H1 (cell line): ENCODE measurements around the gene USF1. TPM values are rescaled to one million over a fixed set of nuclear protein-coding genes. Genes with fewer than 3 reads are reported as not detected.

ENCODE experiments used
- CTCF ChIA-PET: fragments of 300-600 bp; sonication (Branson Sonifier 250); formaldehyde crosslinking; loops from one replicate; lab custom pipeline; 2021; ENCODE audit not compliant: partially characterized antibody; lab: Charles Lee
- POLR2A ChIA-PET: fragments of 300-600 bp; sonication (Branson Sonifier 250); formaldehyde crosslinking; loops from one replicate; lab custom pipeline; 2021; ENCODE audit warnings: inconsistent platforms; ENCODE audit not compliant: partially characterized antibody; lab: Charles Lee
- DNase-seq, 2 experiments: peaks; one replicate each; pipeline versions ENCODE4 v3.0.0 to v3.0.0-alpha.2; 2010 to 2022; ENCODE audit warnings: low spot score in 2 of 2, low read depth in 1 of 2, mixed read lengths in 1 of 2
- FAIRE-seq: peaks from 2 replicates; lab custom pipeline; 2011; peaks lifted over from hg19 to GRCh38; lab: Jason Lieb, UNC
- H2AFZ ChIP-seq: 2 replicates; pipeline ENCODE4 v1.8.1; 2012; ENCODE audit warnings: low read length, inconsistent platforms
- H2AK5ac ChIP-seq: 2 replicates; pipeline ENCODE4 v1.6.1; 2013; ENCODE audit warnings: low read depth, low read length
- H2BK120ac ChIP-seq: replicated peaks from 2 replicates; pipeline ENCODE3; 2013; ENCODE audit warnings: low read depth, low read length, inconsistent platforms
- H2BK12ac ChIP-seq: 2 replicates; pipeline ENCODE4 v1.6.1; 2013; ENCODE audit warnings: low read depth, low read length
- H2BK15ac ChIP-seq: 2 replicates; pipeline ENCODE4 v1.6.1; 2013; ENCODE audit warnings: low read length
- H2BK20ac ChIP-seq: 2 replicates; pipeline ENCODE4 v1.6.1; 2013; ENCODE audit warnings: low read length
- H2BK5ac ChIP-seq: 2 replicates; pipeline ENCODE4 v1.6.1; 2013; ENCODE audit warnings: low read depth, low read length
- H3K14ac ChIP-seq: 2 replicates; pipeline ENCODE4 v1.6.1; 2013; ENCODE audit warnings: inconsistent platforms; ENCODE audit not compliant: insufficient read length
- H3K18ac ChIP-seq: 2 replicates; pipeline ENCODE4 v1.6.1; 2013; ENCODE audit warnings: low read length; ENCODE audit errors: extremely low read depth
- H3K23ac ChIP-seq: 2 replicates; pipeline ENCODE4 v1.6.1; 2013; ENCODE audit warnings: inconsistent platforms; ENCODE audit not compliant: insufficient read length
- H3K23me2 ChIP-seq: 2 replicates; pipeline ENCODE4 v1.6.1; 2013; ENCODE audit warnings: low read depth, low read length
- H3K27ac ChIP-seq: 2 replicates; pipeline ENCODE4 v1.6.1; 2011; ENCODE audit warnings: low read depth, low read length, inconsistent platforms
- H3K27me3 ChIP-seq, 4 experiments: replicated peaks in 1 of 4; 1 replicate in 1 of 4; 2 replicates in 3 of 4; pipeline versions ENCODE4 v1.6.1 to v1.8.1; 2011 to 2013; ENCODE audit warnings: low read length in 3 of 4, mild to moderate bottlenecking in 3 of 4, inconsistent platforms in 2 of 4, mixed read lengths in 2 of 4, moderate library complexity in 1 of 4; ENCODE audit not compliant: control insufficient read depth in 3 of 4, insufficient read depth in 3 of 4; ENCODE audit errors: extremely low read depth in 1 of 4
- H3K36me3 ChIP-seq, 4 experiments: 2 replicates each; pipeline versions ENCODE4 v1.6.1 to v1.8.1; 2011 to 2013; ENCODE audit warnings: mild to moderate bottlenecking in 4 of 4, low read length in 3 of 4, moderate library complexity in 2 of 4, control low read depth in 1 of 4, inconsistent platforms in 1 of 4; ENCODE audit not compliant: insufficient read depth in 4 of 4, control insufficient read depth in 2 of 4
- H3K4ac ChIP-seq: replicated peaks from 2 replicates; pipeline ENCODE3; 2013; ENCODE audit warnings: low read length, low read depth, mixed read lengths, inconsistent platforms; ENCODE audit not compliant: insufficient read length
- H3K4me1 ChIP-seq, 4 experiments: replicated peaks in 1 of 4; 1 replicate in 1 of 4; 2 replicates in 3 of 4; pipeline versions ENCODE4 v1.6.1 to v1.8.1; 2011 to 2013; ENCODE audit warnings: low read length in 3 of 4, inconsistent platforms in 2 of 4, mixed read lengths in 1 of 4; ENCODE audit not compliant: insufficient read depth in 4 of 4, control insufficient read depth in 3 of 4
- H3K4me2 ChIP-seq, 2 experiments: 2 replicates each; pipeline versions ENCODE4 v1.6.1 to v1.8.1; 2011 to 2013; ENCODE audit warnings: low read depth in 2 of 2, low read length in 2 of 2, control low read depth in 1 of 2, inconsistent platforms in 1 of 2, mild to moderate bottlenecking in 1 of 2; ENCODE audit not compliant: insufficient read depth in 1 of 2
- H3K4me3 ChIP-seq, 4 experiments: fragments of 200-600, 300-600 bp in 1 of 4; sonication (generic), shearing (Covaris generic), sonication (Bioruptor Twin) in 1 of 4; 2 replicates each; pipeline versions ENCODE4 v1.5.1 to v1.8.1; 2011 to 2016; ENCODE audit warnings: low read length in 4 of 4, low read depth in 3 of 4, control low read depth in 2 of 4, inconsistent platforms in 2 of 4, mild to moderate bottlenecking in 2 of 4, mixed read lengths in 1 of 4, moderate library complexity in 1 of 4; ENCODE audit not compliant: insufficient read depth in 2 of 4; ENCODE audit errors: extremely low read depth in 1 of 4
- H3K56ac ChIP-seq: replicated peaks from 2 replicates; pipeline ENCODE3; 2013; ENCODE audit warnings: low read depth, mild to moderate bottlenecking, mixed read lengths, low read length, inconsistent platforms; ENCODE audit not compliant: insufficient read length
- H3K79me1 ChIP-seq: 2 replicates; pipeline ENCODE4 v1.6.1; 2013; ENCODE audit warnings: low read depth, low read length, control low read depth
- H3K79me2 ChIP-seq, 2 experiments: 2 replicates each; pipeline versions ENCODE4 v1.6.1 to v1.8.1; 2012 to 2013; ENCODE audit warnings: low read length in 2 of 2, mild to moderate bottlenecking in 2 of 2, inconsistent platforms in 1 of 2; ENCODE audit not compliant: insufficient read depth in 2 of 2, control insufficient read depth in 1 of 2
- H3K9ac ChIP-seq, 4 experiments: replicated peaks in 1 of 4; 1 replicate in 1 of 4; 2 replicates in 3 of 4; pipeline versions ENCODE4 v1.6.1 to v1.8.1; 2011 to 2013; ENCODE audit warnings: low read depth in 3 of 4, low read length in 3 of 4, control low read depth in 2 of 4, mild to moderate bottlenecking in 2 of 4, moderate library complexity in 2 of 4, inconsistent platforms in 1 of 4; ENCODE audit errors: extremely low read depth in 1 of 4
- H3K9me3 ChIP-seq, 2 experiments: 2 replicates each; pipeline versions ENCODE4 v1.6.1 to v1.8.1; 2012 to 2013; ENCODE audit warnings: mild to moderate bottlenecking in 2 of 2, moderate library complexity in 2 of 2, control low read depth in 1 of 2, inconsistent platforms in 1 of 2, low read depth in 1 of 2, low read length in 1 of 2, mixed read lengths in 1 of 2; ENCODE audit not compliant: insufficient read depth in 2 of 2
- H4K20me1 ChIP-seq, 2 experiments: replicated peaks in 1 of 2; 2 replicates each; pipeline versions ENCODE3 to v1.8.1; 2011 to 2013; ENCODE audit warnings: inconsistent platforms in 2 of 2, low read length in 2 of 2, mild to moderate bottlenecking in 1 of 2; ENCODE audit not compliant: insufficient read depth in 2 of 2, control insufficient read depth in 1 of 2
- H4K5ac ChIP-seq: 2 replicates; pipeline ENCODE4 v1.6.1; 2013; ENCODE audit warnings: low read length, low read depth, mixed read lengths, inconsistent platforms; ENCODE audit not compliant: insufficient read length
- H4K8ac ChIP-seq: 2 replicates; pipeline ENCODE4 v1.8.0; 2013; ENCODE audit warnings: mild to moderate bottlenecking, moderate library complexity, low read length, inconsistent platforms; ENCODE audit not compliant: insufficient read depth; ENCODE audit errors: extremely low read depth
- H4K91ac ChIP-seq: replicated peaks from 2 replicates; pipeline ENCODE3; 2013; ENCODE audit warnings: low read length, mixed read lengths, inconsistent platforms; ENCODE audit not compliant: insufficient read length
- CBX5 ChIP-seq: fragments of 300-800, 300-1000 bp; sonication (generic); IDR thresholded peaks from 2 replicates; pipeline ENCODE4 v1.7.1; 2016; ENCODE audit warnings: antibody characterized with exemption, low read length, low read depth
- KDM4A ChIP-seq: IDR thresholded peaks from one replicate; pipeline ENCODE4 v1.7.1; 2012; ENCODE audit warnings: low read depth, mild to moderate bottlenecking, moderate library complexity, low read length, inconsistent platforms; ENCODE audit not compliant: severe bottlenecking
- NANOG ChIP-seq: IDR thresholded peaks from 2 replicates; pipeline ENCODE4 v1.6.1; 2011; ENCODE audit warnings: low read length, low read depth, mild to moderate bottlenecking, inconsistent platforms; ENCODE audit not compliant: insufficient read depth, poor library complexity, severe bottlenecking
- TAF1 ChIP-seq: IDR thresholded peaks from 2 replicates; pipeline ENCODE4 v1.6.1; 2011; ENCODE audit warnings: mild to moderate bottlenecking, low read depth, low read length
- WGBS, 2 experiments: shearing (Covaris generic) in 1 of 2; methylation state at CpG; one replicate each; pipeline versions ENCODE4 v1.1.6 to v1.1.7; 2013 to 2015; ENCODE audit warnings: low lambda C conversion rate in 2 of 2, mixed read lengths in 2 of 2, inconsistent platforms in 1 of 2, low coverage in 1 of 2, missing lambda C conversion rate in 1 of 2; ENCODE audit not compliant: insufficient replicate concordance in 2 of 2, insufficient coverage in 1 of 2, insufficient read length in 1 of 2; ENCODE audit errors: extremely low coverage in 1 of 2, missing lambda C conversion rate in 1 of 2; 5-methylcytosine and 5-hydroxymethylcytosine counted together
- polyA plus RNA-seq, 7 experiments: library from polyadenylated mRNA; depleted of rRNA in 3 of 7; stranded (reverse) in 5 of 7; unstranded in 2 of 7; fragments of >200 nt in 5 of 7; fragments of 200-250 nt in 2 of 7; gene quantifications; 1 replicate in 5 of 7; 2 replicates in 1 of 7; 4 replicates in 1 of 7; pipeline versions ENCODE4 v1.2.1 to v1.2.3, GENCODE V29; 2011 to 2013; ENCODE audit warnings: missing spikeins in 2 of 7, mixed read lengths in 2 of 7
- total RNA-seq: library from RNA; stranded (reverse); fragmentation: NEBNext Ultra II Directional; extraction: Animal tissue kit (Norgen Biotek cat#: 25700); gene quantifications from 2 replicates; pipeline ENCODE4 v1.2.1, GENCODE V29; 2021

USF1 gene
- total and polyA plus RNA-seq, 2 of the 8 experiments (the other 6 are each of a cell fraction or from before 2014, with no cell fraction given) = 45.7 to 68.9 TPM

DNA sequence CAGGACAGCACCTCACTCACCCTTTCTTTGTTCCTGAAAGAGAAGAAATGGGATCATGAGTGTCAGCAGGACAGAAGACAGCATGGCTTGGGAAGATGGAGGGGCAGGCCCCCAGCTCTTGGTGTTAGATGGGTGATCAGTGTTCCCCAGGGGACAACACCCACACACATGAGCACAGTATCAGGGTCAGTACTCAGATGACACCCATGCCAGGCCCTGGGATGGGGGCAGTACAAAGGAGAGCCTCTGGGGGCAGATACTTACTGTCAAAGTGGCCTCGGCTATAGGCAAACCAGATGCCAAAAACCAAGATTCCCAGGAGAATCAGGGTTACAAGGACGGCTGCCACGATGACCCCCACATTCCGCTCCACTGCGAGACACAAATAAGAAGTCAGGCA is 46.4 kb downstream of the USF1 start:
- Histone ChIP-seq H2BK20ac (no peak overlapping the region), H3K79me1 (peaks cover 4% of the 10 kb centered on the region), H3K14ac (no peak overlapping the region), H3K4me2 (no peak overlapping the region), H3K27me3 (no peaks in the 10 kb centered on the region), H2BK120ac (no peak overlapping the region), H3K4me1 (peaks cover 0 to 3% (median 0%) of the 10 kb centered on the region in 4 experiments; a peak in 1 of 7 replicates), H4K5ac (no peak overlapping the region), H4K91ac (no peak overlapping the region), H3K23ac (no peak overlapping the region), H3K79me2 (peaks cover 0 to 25% of the 10 kb centered on the region in 2 experiments; a peak in 3 of 4 replicates), H3K36me3 (peaks cover 33 to 58% (median 38%) of the 10 kb centered on the region in 4 experiments), H2BK5ac (no peak overlapping the region), H2AFZ (no peak overlapping the region), H4K8ac (no peak overlapping the region; the same call in 1 of the 2 replicates), H3K18ac (no peak overlapping the region), H3K56ac (no peak overlapping the region), H3K4ac (no peak overlapping the region), H3K9ac (no peak overlapping the region), H2AK5ac (no peak overlapping the region), H3K23me2 (no peaks in the 10 kb centered on the region), H3K27ac (no peak overlapping the region), H3K4me3 (no peak overlapping the region), H2BK12ac (no peak overlapping the region), H3K9me3 (no peaks in the 10 kb centered on the region), H2BK15ac (no peak overlapping the region), H4K20me1 (peaks cover 0 to 16% of the 10 kb centered on the region in 2 experiments)
- WGBS, 2 experiments = 92% methylated on average over 5 of the region's 5 CpGs; no CpG with 5 or more reads in 1 of the 2 experiments
- TF ChIP-seq CBX5 = no peak
- no peak for TF ChIP-seq KDM4A
- no peak for TF ChIP-seq NANOG
- no peak for TF ChIP-seq TAF1
- FAIRE-seq (no peak), DNase-seq (no peak)
- CTCF ChIA-PET = interaction anchor here (0.7 to 5.1 kb wide), 9 partner anchors 12 to 165 kb away, joined by 3 to 58 read pairs (median 4); partner anchors contain the start of genes F11R and KLHDC9
- POLR2A ChIA-PET = interaction anchor here (0.9 to 1.8 kb wide), 2 partner anchors 21 to 39 kb away, joined by 3 to 5 read pairs; partner anchors contain the start of gene F11R
